A673 (cell line): ENCODE data around the gene FBXL13. TPM values are rescaled to one million over a fixed set of nuclear protein-coding genes. Genes with fewer than 3 reads are reported as not detected.

ENCODE experiments used
- BruUV-seq: library from RNA; stranded (reverse); fragments of 400-500 nt; replicated peaks from 2 replicates; lab custom pipeline; 2021; lab: Mats Ljungman, UMichigan
- CTCF ChIA-PET: fragments of 300-600 bp; sonication (Branson Sonifier 250); formaldehyde crosslinking; loops from one replicate; lab custom pipeline; 2022; ENCODE audit warnings: antibody characterized with exemption; lab: Charles Lee
- POLR2A ChIA-PET: fragments of 300-600 bp; sonication (Branson Sonifier 250); formaldehyde crosslinking; loops from one replicate; lab custom pipeline; 2022; ENCODE audit warnings: antibody characterized with exemption; ENCODE audit not compliant: low non-redundant PET; lab: Charles Lee
- DNase-seq: peaks from one replicate; pipeline ENCODE4 v3.0.0-alpha.2; 2015; ENCODE audit warnings: low spot score
- H3K27ac ChIP-seq: fragments of 200-600 bp; sonication (generic); 2 replicates; pipeline ENCODE4 v1.5.1; 2016; ENCODE audit warnings: mixed run types, low read depth, mild to moderate bottlenecking, mixed read lengths, antibody characterized with exemption, low read length; ENCODE audit not compliant: poor library complexity, severe bottlenecking
- H3K27me3 ChIP-seq: fragments of 200-600 bp; sonication (generic); replicated peaks from 2 replicates; pipeline ENCODE4 v1.6.1; 2017; ENCODE audit warnings: mixed run types, low read depth, mild to moderate bottlenecking, mixed read lengths, antibody characterized with exemption, low read length; ENCODE audit not compliant: insufficient read depth, poor library complexity
- H3K36me3 ChIP-seq: fragments of 200-600 bp; sonication (generic); 2 replicates; pipeline ENCODE4 v1.6.1; 2016; ENCODE audit warnings: mixed run types, mild to moderate bottlenecking, mixed read lengths, antibody characterized with exemption, low read length; ENCODE audit not compliant: insufficient read depth, poor library complexity, severe bottlenecking
- H3K4me1 ChIP-seq: fragments of 200-600 bp; sonication (generic); 2 replicates; pipeline ENCODE4 v1.6.1; 2017; ENCODE audit warnings: mixed run types, mild to moderate bottlenecking, mixed read lengths, antibody characterized with exemption, low read length; ENCODE audit not compliant: insufficient read depth, poor library complexity, severe bottlenecking
- H3K4me3 ChIP-seq: fragments of 200-600 bp; sonication (generic); 2 replicates; pipeline ENCODE4 v1.5.1; 2016; ENCODE audit warnings: low read depth, mixed run types, mild to moderate bottlenecking, mixed read lengths, low read length; ENCODE audit not compliant: poor library complexity, severe bottlenecking
- H3K9me3 ChIP-seq: fragments of 200-600 bp; sonication (generic); 2 replicates; pipeline ENCODE4 v1.6.1; 2016; ENCODE audit warnings: mixed run types, low read depth, mild to moderate bottlenecking, mixed read lengths, antibody characterized with exemption, low read length; ENCODE audit not compliant: poor library complexity, severe bottlenecking
- CTCF ChIP-seq: fragments of 300-800, 200-600 bp; sonication (generic); conservative IDR thresholded peaks from 2 replicates; pipeline ENCODE4 v1.5.1; 2017; ENCODE audit warnings: low read depth, mild to moderate bottlenecking, antibody characterized with exemption, low read length, moderate library complexity, mixed read lengths
- EZH2 ChIP-seq: fragments of 200-600 bp; sonication (generic); IDR thresholded peaks from 2 replicates; pipeline ENCODE4 v1.6.1; 2017; ENCODE audit warnings: borderline replicate concordance, low read depth, mild to moderate bottlenecking, mixed read lengths, antibody characterized with exemption, low read length; ENCODE audit not compliant: poor library complexity, severe bottlenecking
- intact Hi-C: fragments of 100-400 bp; cut with micrococcal nuclease; formaldehyde crosslinking; loops from one replicate; pipeline ENCODE4 v1.10.0; 2022; ENCODE audit not compliant: unreplicated experiment
- total RNA-seq: library from RNA; stranded (reverse); gene quantifications from 2 replicates; pipeline ENCODE4 v1.2.3, GENCODE V29; 2021

The FBXL13 gene
- total RNA-seq, 1 experiment from 2014 or later, result 0.37 TPM

DNA sequence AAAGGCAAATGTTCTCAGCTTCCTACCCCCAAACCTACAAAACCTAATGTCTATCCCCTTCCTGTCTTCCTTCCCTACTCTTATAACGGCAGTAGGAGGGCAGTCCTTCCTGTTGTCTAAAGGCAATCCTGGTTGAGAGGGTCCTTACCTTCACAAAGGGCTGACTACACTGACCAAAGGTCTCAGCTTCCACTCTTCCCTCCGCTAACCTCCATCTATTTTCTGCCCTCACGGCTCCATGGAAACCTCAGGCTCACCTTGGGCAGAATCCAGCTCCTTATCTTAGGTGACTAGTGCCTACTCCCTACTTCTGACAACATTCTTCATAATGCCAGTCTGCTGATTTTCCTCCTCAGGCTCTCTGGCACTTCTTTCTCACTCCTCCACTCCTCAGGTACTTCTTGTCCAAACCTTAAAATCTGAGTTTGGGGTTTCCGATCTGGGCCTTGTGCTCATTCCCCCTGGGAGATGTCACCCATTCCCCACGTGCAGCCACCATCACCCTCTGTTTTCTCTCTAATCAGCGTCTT is 542 bp downstream of the FBXL13 start:
- H3K9me3 ChIP-seq, result no peaks in the 10 kb centered on the region
- H3K4me3 ChIP-seq, result peak overlapping the region; percentile 87
- peak overlapping the region; percentile 81 for H3K27ac ChIP-seq
- ChIA-PET POLR2A (no interaction called here), CTCF (interaction anchor here (2.0 kb wide), 1 partner anchor 13 kb away, joined by 18 read pairs; no protein-coding TSS in a partner anchor)
- no peaks in the 10 kb centered on the region for H3K4me1 ChIP-seq
- TF ChIP-seq CTCF, result no peak
- TF ChIP-seq EZH2, result no peak
- H3K27me3 ChIP-seq, result no peaks in the 10 kb centered on the region
- H3K36me3 ChIP-seq, result no peaks in the 10 kb centered on the region
- intact Hi-C loops, result no loop called here
- peak; percentile 7 for DNase-seq
- BruUV-seq, result no TSS peak

GRCh38 chr7:103071000-103071399 is 3.6 kb downstream of the FBXL13 start:
- Histone ChIP-seq H3K4me1 (no peaks in the 10 kb centered on the region), H3K27me3 (no peaks in the 10 kb centered on the region), H3K4me3 (no peak overlapping the region), H3K36me3 (no peaks in the 10 kb centered on the region), H3K9me3 (no peaks in the 10 kb centered on the region), H3K27ac (no peak overlapping the region)
- no peak for DNase-seq
- ChIA-PET CTCF (no interaction called here), POLR2A (interaction anchor here (0.6 kb wide), 1 partner anchor 11 kb away, joined by 5 read pairs; no protein-coding TSS in a partner anchor)
- BruUV-seq, result no TSS peak
- no peak for TF ChIP-seq EZH2
- intact Hi-C loops, result no loop called here

- CTCF ChIA-PET, result no interaction called here
- TF ChIP-seq CTCF, result no peak
- no peak for TF ChIP-seq EZH2
Observed at GRCh38 chr7:103068414-103069403, 5.9 kb downstream of the FBXL13 start.

More at GRCh38 chr7:103068414-103069403, 5.9 kb downstream of the FBXL13 start:
- Histone ChIP-seq H3K4me1 (no peaks in the 10 kb centered on the region), H3K9me3 (no peaks in the 10 kb centered on the region), H3K27me3 (no peaks in the 10 kb centered on the region), H3K36me3 (no peaks in the 10 kb centered on the region), H3K27ac (no peak overlapping the region), H3K4me3 (no peak overlapping the region)
- POLR2A ChIA-PET, result interaction anchor here (0.6 kb wide), 1 partner anchor 311 kb away, joined by 3 read pairs; no protein-coding TSS in a partner anchor
- intact Hi-C loops, result loop anchor here (5.0 kb wide), 1 partner anchor 316 kb away; no protein-coding TSS in a partner anchor
- DNase-seq, result no peak
- no TSS peak for BruUV-seq
